Fibroblast of villous mesenchyme (primary cell): ENCODE results near the gene MLEC. TPM values are rescaled to one million over a fixed set of nuclear protein-coding genes. Genes with fewer than 3 reads are reported as not detected.
A peak's percentile ranks its signal among the peaks of the same experiment; 100 is the strongest.

Experiments
- DNase-seq: peaks from one replicate; pipeline ENCODE4 v3.0.0-alpha.2; 2010; ENCODE audit warnings: low read depth
- H3K4me3 ChIP-seq: 2 replicates; pipeline ENCODE4 v1.5.1; 2011; ENCODE audit warnings: low read depth, mild to moderate bottlenecking, low read length
- total RNA-seq: library from RNA; depleted of rRNA; stranded (reverse); fragments of >200 nt; gene quantifications from 2 replicates; pipeline ENCODE4 v1.2.3, GENCODE V29; 2012
- TF ChIP-seq, protein P1 (sequence below): IDR thresholded peaks from 2 replicates; pipeline ENCODE4 v1.5.1; 2012; ENCODE audit warnings: low read depth, mild to moderate bottlenecking, low read length; ENCODE audit not compliant: insufficient read depth

MLEC gene
- total RNA-seq, 1 donor = 224 TPM

- H3K4me3 ChIP-seq = no peak overlapping the region
- TF ChIP-seq, protein P1, sequence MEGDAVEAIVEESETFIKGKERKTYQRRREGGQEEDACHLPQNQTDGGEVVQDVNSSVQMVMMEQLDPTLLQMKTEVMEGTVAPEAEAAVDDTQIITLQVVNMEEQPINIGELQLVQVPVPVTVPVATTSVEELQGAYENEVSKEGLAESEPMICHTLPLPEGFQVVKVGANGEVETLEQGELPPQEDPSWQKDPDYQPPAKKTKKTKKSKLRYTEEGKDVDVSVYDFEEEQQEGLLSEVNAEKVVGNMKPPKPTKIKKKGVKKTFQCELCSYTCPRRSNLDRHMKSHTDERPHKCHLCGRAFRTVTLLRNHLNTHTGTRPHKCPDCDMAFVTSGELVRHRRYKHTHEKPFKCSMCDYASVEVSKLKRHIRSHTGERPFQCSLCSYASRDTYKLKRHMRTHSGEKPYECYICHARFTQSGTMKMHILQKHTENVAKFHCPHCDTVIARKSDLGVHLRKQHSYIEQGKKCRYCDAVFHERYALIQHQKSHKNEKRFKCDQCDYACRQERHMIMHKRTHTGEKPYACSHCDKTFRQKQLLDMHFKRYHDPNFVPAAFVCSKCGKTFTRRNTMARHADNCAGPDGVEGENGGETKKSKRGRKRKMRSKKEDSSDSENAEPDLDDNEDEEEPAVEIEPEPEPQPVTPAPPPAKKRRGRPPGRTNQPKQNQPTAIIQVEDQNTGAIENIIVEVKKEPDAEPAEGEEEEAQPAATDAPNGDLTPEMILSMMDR = no peak
- DNase-seq = no peak
Observed at GRCh38 chr12:120685522-120685921, 1.4 kb upstream of the MLEC start.

GRCh38 chr12:120686151-120686689 lies 729 bp upstream of the MLEC start:
- DNase-seq = peak; percentile 98
- H3K4me3 ChIP-seq = peak overlapping the region; percentile 78
- TF ChIP-seq, protein P1 = no peak

GRCh38 chr12:120687578-120688289 lies 785 bp downstream of the MLEC start:
- TF ChIP-seq, protein P1 = peak; percentile 2
- peak; percentile 27 for DNase-seq
- H3K4me3 ChIP-seq = peak overlapping the region; percentile 78

DNA sequence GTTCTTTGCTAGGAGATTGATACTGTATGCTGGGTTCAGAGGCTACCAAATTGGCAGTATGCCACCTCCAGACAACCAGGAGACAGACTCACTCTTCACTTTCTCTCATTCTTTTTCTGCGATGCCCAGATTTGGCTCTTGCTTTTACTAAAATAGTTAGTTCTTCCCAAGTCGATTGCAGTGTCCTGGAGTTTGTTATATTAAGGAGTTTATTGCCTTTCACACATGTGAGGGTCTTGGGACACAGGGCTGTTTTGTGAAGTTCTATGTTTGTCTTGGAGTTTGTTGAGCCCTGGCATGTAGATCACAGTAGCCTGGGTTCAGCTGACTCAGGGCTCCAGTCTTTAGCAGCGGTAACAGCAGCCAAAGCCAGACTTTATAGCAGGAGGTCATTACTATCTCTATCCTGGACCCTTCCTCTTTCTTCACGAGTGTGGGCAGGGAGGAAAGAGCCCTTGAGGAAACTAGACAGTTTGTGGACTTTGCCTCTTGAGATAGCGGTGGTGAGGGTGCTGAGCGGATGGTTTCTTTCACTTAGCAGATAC lies 1.6 kb downstream of the MLEC start:
- DNase-seq = peak; percentile 45
- TF ChIP-seq, protein P1 = no peak
- H3K4me3 ChIP-seq = peak overlapping the region; percentile 78

DNA sequence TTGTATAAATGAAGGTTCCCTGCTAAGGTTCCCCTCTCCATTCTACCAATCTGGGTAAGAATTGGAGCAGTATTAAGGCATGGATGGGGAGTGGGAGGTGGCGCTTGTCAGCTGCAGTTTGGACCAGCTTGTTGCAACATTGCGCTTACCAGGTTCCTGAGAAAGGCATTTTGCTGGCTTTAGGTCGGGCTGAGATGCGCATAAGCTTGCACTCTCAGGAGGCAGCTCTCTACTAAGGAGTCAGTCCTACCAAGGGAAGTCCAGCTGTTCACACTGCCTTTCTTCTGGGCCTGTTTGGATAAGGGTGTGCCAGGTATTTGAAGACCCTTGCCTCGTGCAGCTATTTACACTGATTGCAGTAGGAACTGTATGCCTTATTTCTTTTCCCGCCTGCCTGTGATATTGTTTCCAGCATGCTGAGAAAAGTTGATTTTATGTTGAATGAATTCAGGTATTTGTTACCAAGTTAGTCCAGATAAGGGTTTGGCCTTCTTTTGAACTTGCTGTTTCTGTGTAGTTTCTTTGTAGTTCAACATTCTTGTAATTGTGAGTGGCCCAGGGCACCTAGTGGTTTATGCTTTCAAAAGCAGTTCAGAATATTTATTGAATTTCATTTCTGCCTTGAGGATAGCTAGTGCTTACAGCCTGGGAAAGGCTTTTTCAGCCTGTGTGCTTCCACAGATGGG lies 2.6 kb downstream of the MLEC start:
- no peak for DNase-seq

GRCh38 chr12:120690083-120690450 lies 3.1 kb downstream of the MLEC start:
- TF ChIP-seq, protein P1 = no peak

More for the DNA sequence above, 2.6 kb downstream of the MLEC start:
- TF ChIP-seq, protein P1 = no peak
- peak overlapping the region; percentile 78 for H3K4me3 ChIP-seq

More at GRCh38 chr12:120690083-120690450, 3.1 kb downstream of the MLEC start:
- H3K4me3 ChIP-seq = no peak overlapping the region
- DNase-seq = no peak
